ENCODE measurements around the gene CRYBG3. TPM values are rescaled to one million over a fixed set of nuclear protein-coding genes. Genes with fewer than 3 reads are reported as not detected.

Gene CRYBG3
- total RNA-seq, 1 experiment from 2014 or later: 17.2 TPM

- ChIA-PET POLR2A (ENCODE audit: unreplicated experiment) (no interaction called here), CTCF (no interaction called here)
- no peaks in the 10 kb centered on the region for H3K9me2 ChIP-seq (ENCODE audit: insufficient read depth)
- no peaks in the 10 kb centered on the region for H3K27me3 ChIP-seq (ENCODE audit: insufficient read depth, low read depth)
- H3K4me2 ChIP-seq: no peak overlapping the region
- no peaks in the 10 kb centered on the region for H3F3A ChIP-seq (ENCODE audit: insufficient read depth, low read depth)
- H4K20me1 ChIP-seq (ENCODE audit: insufficient read depth): no peaks in the 10 kb centered on the region
- intact Hi-C loops (cut with micrococcal nuclease; ENCODE audit: unreplicated experiment): no loop called here
- no peak overlapping the region for H3K4me3 ChIP-seq
- BruUV-seq (replicated peaks): no TSS peak
- H3K9me3 ChIP-seq (ENCODE audit: insufficient read depth, low read depth): no peaks in the 10 kb centered on the region; the same call in 1 of the 2 replicates
- H3K79me2 ChIP-seq (ENCODE audit: low read depth): no peaks in the 10 kb centered on the region
- no peak for TF ChIP-seq EZH2 (IDR thresholded peaks at IDR 0.05; ENCODE audit: low read depth)
- TF ChIP-seq CTCF (conservative IDR thresholded peaks at IDR 0.05): no peak
- no peak overlapping the region for H2AFZ ChIP-seq
- H3K27ac ChIP-seq: no peak overlapping the region
- no peaks in the 10 kb centered on the region for H3K36me3 ChIP-seq (ENCODE audit: low read depth)
- DNase-seq: no peak
- peaks cover 6% of the 10 kb centered on the region; the same call in 1 of the 2 replicates for H3K4me1 ChIP-seq (replicated peaks; ENCODE audit: insufficient read depth)
These were observed 20.1 kb downstream of the CRYBG3 start for GRCh38 chr3:97841956-97842355.

GRCh38 chr3:97848779-97849178 is 27.0 kb downstream of the CRYBG3 start:
- no peak overlapping the region for H2AFZ ChIP-seq
- intact Hi-C loops (cut with micrococcal nuclease; ENCODE audit: unreplicated experiment): no loop called here
- no peak overlapping the region for H3K4me2 ChIP-seq
- no peak for TF ChIP-seq EZH2 (IDR thresholded peaks at IDR 0.05; ENCODE audit: low read depth)
- POLR2A ChIA-PET (ENCODE audit: unreplicated experiment): no interaction called here
- no peak overlapping the region for H3K4me3 ChIP-seq
- no TSS peak for BruUV-seq (replicated peaks)
- no peaks in the 10 kb centered on the region for H3K79me2 ChIP-seq (ENCODE audit: low read depth)
- no peaks in the 10 kb centered on the region for H3K36me3 ChIP-seq (ENCODE audit: low read depth)
- H4K20me1 ChIP-seq (ENCODE audit: insufficient read depth): no peaks in the 10 kb centered on the region
- DNase-seq: no peak
- H3F3A ChIP-seq (ENCODE audit: insufficient read depth, low read depth): no peaks in the 10 kb centered on the region
- H3K27ac ChIP-seq: no peak overlapping the region
- H3K4me1 ChIP-seq (replicated peaks; ENCODE audit: insufficient read depth): no peaks in the 10 kb centered on the region
- CTCF ChIA-PET: no interaction called here
- no peaks in the 10 kb centered on the region for H3K9me2 ChIP-seq (ENCODE audit: insufficient read depth)
- H3K27me3 ChIP-seq (ENCODE audit: insufficient read depth, low read depth): no peaks in the 10 kb centered on the region
- no peaks in the 10 kb centered on the region for H3K9me3 ChIP-seq (ENCODE audit: insufficient read depth, low read depth)

- Histone ChIP-seq H3K4me1 (replicated peaks; ENCODE audit: insufficient read depth) (peaks cover 4% of the 10 kb centered on the region), H3K79me2 (ENCODE audit: low read depth) (peaks cover 20% of the 10 kb centered on the region), H4K20me1 (ENCODE audit: insufficient read depth) (no peaks in the 10 kb centered on the region), H2AFZ (no peak overlapping the region), H3K27ac (no peak overlapping the region), H3K36me3 (ENCODE audit: low read depth) (no peaks in the 10 kb centered on the region), H3K9me3 (ENCODE audit: insufficient read depth, low read depth) (peaks cover 7% of the 10 kb centered on the region; the same call in 1 of the 2 replicates), H3F3A (ENCODE audit: insufficient read depth, low read depth) (peaks cover 3% of the 10 kb centered on the region), H3K4me3 (no peak overlapping the region), H3K27me3 (ENCODE audit: insufficient read depth, low read depth) (no peaks in the 10 kb centered on the region), H3K4me2 (no peak overlapping the region), H3K9me2 (ENCODE audit: insufficient read depth) (peaks cover 9% of the 10 kb centered on the region; the same call in 1 of the 2 replicates)
- CTCF ChIA-PET: no interaction called here
- POLR2A ChIA-PET (ENCODE audit: unreplicated experiment): no interaction called here
- DNase-seq: no peak
- TF ChIP-seq CTCF (conservative IDR thresholded peaks at IDR 0.05) (no peak), EZH2 (IDR thresholded peaks at IDR 0.05; ENCODE audit: low read depth) (no peak)
- intact Hi-C loops (cut with micrococcal nuclease; ENCODE audit: unreplicated experiment): no loop called here
- BruUV-seq (replicated peaks): no TSS peak
These were observed 35.6 kb downstream of the CRYBG3 start for GRCh38 chr3:97857401-97857800.

GRCh38 chr3:97860364-97860763 is 38.6 kb downstream of the CRYBG3 start:
- Histone ChIP-seq H3K27ac (no peak overlapping the region), H2AFZ (no peak overlapping the region), H3K4me3 (no peak overlapping the region), H3K9me3 (ENCODE audit: insufficient read depth, low read depth) (peaks cover 5% of the 10 kb centered on the region; the same call in 1 of the 2 replicates), H3K9me2 (ENCODE audit: insufficient read depth) (peaks cover 9% of the 10 kb centered on the region; the same call in 1 of the 2 replicates), H3F3A (ENCODE audit: insufficient read depth, low read depth) (peaks cover 16% of the 10 kb centered on the region), H3K4me2 (no peak overlapping the region), H4K20me1 (ENCODE audit: insufficient read depth) (no peaks in the 10 kb centered on the region), H3K4me1 (replicated peaks; ENCODE audit: insufficient read depth) (peaks cover 18% of the 10 kb centered on the region), H3K27me3 (ENCODE audit: insufficient read depth, low read depth) (no peaks in the 10 kb centered on the region), H3K36me3 (ENCODE audit: low read depth) (peaks cover 9% of the 10 kb centered on the region; the same call in 1 of the 2 replicates), H3K79me2 (ENCODE audit: low read depth) (peaks cover 18% of the 10 kb centered on the region; the same call in 1 of the 2 replicates)
- no TSS peak for BruUV-seq (replicated peaks)
- CTCF ChIA-PET: no interaction called here
- intact Hi-C loops (cut with micrococcal nuclease; ENCODE audit: unreplicated experiment): no loop called here
- TF ChIP-seq CTCF (conservative IDR thresholded peaks at IDR 0.05): no peak
- TF ChIP-seq EZH2 (IDR thresholded peaks at IDR 0.05; ENCODE audit: low read depth): no peak
- DNase-seq: no peak
- POLR2A ChIA-PET (ENCODE audit: unreplicated experiment): no interaction called here
